Kasumi-1 (cell line): ENCODE data around the gene PLEKHA1.

Experiments used
- DNase-seq, 2 experiments: peaks; one replicate each; lab custom pipeline; 2025; lab: John Stamatoyannopoulos, UW

Gene PLEKHA1

GRCh38 chr10:122347170-122347841, 27.2 kb upstream of the PLEKHA1 start:
- no peak for DNase-seq

- no peak for DNase-seq
These were observed 26.0 kb upstream of the PLEKHA1 start for GRCh38 chr10:122348512-122348911.

- no peak for DNase-seq
These were observed 25.6 kb upstream of the PLEKHA1 start for GRCh38 chr10:122348935-122349361.

- DNase-seq, result no peak
These were observed 24.6 kb upstream of the PLEKHA1 start for GRCh38 chr10:122349758-122350369.

GRCh38 chr10:122350893-122351292, 23.6 kb upstream of the PLEKHA1 start:
- DNase-seq, result no peak

- DNase-seq, result no peak
These were observed 21.5 kb upstream of the PLEKHA1 start for GRCh38 chr10:122352817-122353525.

- DNase-seq, result no peak
These were observed 20.1 kb upstream of the PLEKHA1 start for GRCh38 chr10:122354383-122354782.

- DNase-seq, result no peak
These were observed 16.8 kb upstream of the PLEKHA1 start for GRCh38 chr10:122357685-122358084.

- DNase-seq, result no peak
These were observed 14.9 kb upstream of the PLEKHA1 start for GRCh38 chr10:122359621-122360020.

GRCh38 chr10:122361046-122361445, 13.5 kb upstream of the PLEKHA1 start:
- no peak for DNase-seq

- DNase-seq, result no peak
These were observed 12.4 kb upstream of the PLEKHA1 start for GRCh38 chr10:122362031-122362592.

GRCh38 chr10:122362621-122363020, 11.9 kb upstream of the PLEKHA1 start:
- DNase-seq, result no peak

- DNase-seq, result no peak
These were observed 11.2 kb upstream of the PLEKHA1 start for GRCh38 chr10:122363311-122363710.

- no peak for DNase-seq
These were observed 10.6 kb upstream of the PLEKHA1 start for GRCh38 chr10:122363722-122364463.

GRCh38 chr10:122368502-122369254, 5.8 kb upstream of the PLEKHA1 start:
- no peak for DNase-seq

- DNase-seq, result no peak
These were observed 1.4 kb upstream of the PLEKHA1 start for GRCh38 chr10:122373108-122373507.

- no peak for DNase-seq
These were observed 787 bp upstream of the PLEKHA1 start for GRCh38 chr10:122373721-122374120.

- peak in 1 of 2 experiments; percentile 12 for DNase-seq
These were observed 561 bp downstream of the PLEKHA1 start for GRCh38 chr10:122374859-122375678.

- DNase-seq, result peak in 1 of 2 experiments; percentile 24
These were observed 1.2 kb downstream of the PLEKHA1 start for GRCh38 chr10:122375679-122376160.

- DNase-seq, result no peak
These were observed 2.0 kb downstream of the PLEKHA1 start for GRCh38 chr10:122376364-122376961.
